GM10266 (cell line): ENCODE results near the gene AKAP7.

Experiments used
- DNase-seq: peaks from one replicate; pipeline ENCODE4 v3.0.0; 2012; ENCODE audit errors: extremely low spot score
- TF ChIP-seq, protein P1 (sequence below): IDR thresholded peaks from 2 replicates; pipeline ENCODE4 v1.5.1; 2012; ENCODE audit warnings: mild to moderate bottlenecking, low read depth; ENCODE audit not compliant: control insufficient read depth, insufficient read depth; ENCODE audit errors: missing control alignments

Gene AKAP7

DNA sequence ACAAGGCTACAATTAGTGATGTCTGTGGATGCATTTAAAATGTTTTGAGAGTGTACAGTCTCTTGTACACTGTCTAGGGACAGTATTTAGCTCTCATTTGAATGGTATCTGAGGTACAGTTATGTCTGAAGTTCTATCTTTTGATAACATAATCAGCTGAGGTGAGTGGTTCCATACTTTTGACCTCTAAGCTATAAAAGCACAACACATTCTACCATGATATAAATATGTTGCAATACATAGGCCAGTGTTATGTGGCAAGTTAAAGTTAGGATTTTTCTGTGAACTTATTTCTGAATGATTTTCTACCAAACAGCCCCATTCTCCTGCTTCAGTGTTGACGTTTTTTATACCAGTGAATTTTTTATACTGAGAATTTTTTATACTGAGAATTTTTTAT is 77.6 kb downstream of the AKAP7 start:
- no peak for DNase-seq
- TF ChIP-seq, protein P1, sequence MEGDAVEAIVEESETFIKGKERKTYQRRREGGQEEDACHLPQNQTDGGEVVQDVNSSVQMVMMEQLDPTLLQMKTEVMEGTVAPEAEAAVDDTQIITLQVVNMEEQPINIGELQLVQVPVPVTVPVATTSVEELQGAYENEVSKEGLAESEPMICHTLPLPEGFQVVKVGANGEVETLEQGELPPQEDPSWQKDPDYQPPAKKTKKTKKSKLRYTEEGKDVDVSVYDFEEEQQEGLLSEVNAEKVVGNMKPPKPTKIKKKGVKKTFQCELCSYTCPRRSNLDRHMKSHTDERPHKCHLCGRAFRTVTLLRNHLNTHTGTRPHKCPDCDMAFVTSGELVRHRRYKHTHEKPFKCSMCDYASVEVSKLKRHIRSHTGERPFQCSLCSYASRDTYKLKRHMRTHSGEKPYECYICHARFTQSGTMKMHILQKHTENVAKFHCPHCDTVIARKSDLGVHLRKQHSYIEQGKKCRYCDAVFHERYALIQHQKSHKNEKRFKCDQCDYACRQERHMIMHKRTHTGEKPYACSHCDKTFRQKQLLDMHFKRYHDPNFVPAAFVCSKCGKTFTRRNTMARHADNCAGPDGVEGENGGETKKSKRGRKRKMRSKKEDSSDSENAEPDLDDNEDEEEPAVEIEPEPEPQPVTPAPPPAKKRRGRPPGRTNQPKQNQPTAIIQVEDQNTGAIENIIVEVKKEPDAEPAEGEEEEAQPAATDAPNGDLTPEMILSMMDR = no peak

DNA sequence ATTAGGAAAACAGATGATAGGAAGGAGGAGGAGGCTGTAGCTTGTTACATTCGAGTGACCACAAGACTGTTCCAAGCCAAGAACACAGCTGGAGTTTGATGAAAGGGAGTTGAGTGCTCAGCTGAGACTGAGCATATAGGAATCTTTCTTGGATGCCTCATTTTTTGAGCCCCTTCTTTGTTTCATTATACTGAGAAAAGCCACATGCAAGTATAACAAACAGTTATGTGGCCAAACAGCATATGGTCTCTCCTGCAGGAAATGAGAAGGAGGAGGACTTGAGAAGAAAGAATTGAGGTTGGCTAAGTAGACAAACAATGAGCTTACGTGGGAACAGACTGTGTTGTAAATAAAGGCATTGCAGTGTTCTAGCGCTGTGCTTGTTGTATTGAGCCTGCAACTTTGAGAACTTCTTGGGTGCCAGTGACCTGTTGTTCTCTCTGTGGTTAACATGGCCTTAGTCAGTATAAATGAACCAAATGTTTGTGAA is 78.3 kb downstream of the AKAP7 start:
- no peak for DNase-seq
- TF ChIP-seq, protein P1 = no peak

DNA sequence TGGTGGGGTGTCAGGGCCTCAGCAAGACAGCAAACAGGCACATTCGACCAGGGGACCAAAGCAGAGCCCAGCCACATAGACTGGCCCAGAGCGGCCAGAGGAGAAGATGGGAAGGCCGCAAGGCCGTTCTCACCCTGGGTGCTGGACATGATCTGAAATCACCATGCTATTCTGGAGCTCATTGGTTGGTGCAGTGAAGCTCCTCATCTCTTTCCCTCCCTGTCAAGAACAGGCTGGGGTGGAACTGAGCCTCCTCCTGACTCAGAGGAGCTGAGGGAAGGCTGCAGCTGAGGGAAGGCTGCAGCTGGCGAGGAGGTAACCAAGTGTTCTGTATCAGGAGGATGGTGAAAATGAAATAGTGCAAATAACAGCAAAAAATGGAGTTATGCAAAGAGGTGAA is 80.0 kb downstream of the AKAP7 start:
- TF ChIP-seq, protein P1 = no peak
- no peak for DNase-seq

DNA sequence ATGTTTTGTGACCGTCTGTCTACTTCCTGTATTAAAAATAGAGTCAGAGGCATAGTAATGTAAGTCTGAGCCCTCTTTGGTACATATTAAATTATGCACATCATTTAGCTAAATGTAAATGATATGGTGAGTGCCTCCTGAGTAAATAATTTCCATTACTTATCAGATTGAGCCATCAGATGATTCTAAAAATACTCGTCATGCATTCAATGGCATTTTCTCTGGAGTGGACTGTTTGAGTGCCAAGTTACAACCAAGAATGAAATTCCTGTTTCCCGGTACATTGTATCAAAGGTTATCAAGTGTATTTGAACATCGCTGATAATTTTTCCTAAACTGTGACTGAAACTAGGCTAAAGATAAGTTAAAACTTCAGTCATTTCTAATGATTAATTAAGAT is 81.0 kb downstream of the AKAP7 start:
- TF ChIP-seq, protein P1 = no peak

DNA sequence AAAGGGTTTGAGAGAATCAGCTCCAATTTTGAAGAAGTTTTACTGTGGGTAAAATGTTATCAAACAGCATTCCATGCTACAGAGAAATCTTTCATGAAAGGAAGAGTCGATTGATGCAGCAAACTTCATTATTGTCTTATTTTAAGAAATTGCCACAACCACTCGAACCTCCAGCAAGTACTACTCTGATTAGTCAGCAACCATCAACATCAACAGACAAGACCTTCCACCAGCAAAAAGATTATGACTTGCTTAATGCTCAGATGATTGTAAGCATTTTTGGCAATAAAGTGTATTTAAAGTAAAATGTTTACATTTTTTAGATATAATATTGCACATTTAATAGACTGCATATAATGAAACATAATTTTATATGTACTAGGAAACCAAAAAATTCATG is 87.5 kb downstream of the AKAP7 start:
- no peak for DNase-seq
- TF ChIP-seq, protein P1 = no peak

More for the DNA sequence above, 81.0 kb downstream of the AKAP7 start:
- DNase-seq = no peak

DNA sequence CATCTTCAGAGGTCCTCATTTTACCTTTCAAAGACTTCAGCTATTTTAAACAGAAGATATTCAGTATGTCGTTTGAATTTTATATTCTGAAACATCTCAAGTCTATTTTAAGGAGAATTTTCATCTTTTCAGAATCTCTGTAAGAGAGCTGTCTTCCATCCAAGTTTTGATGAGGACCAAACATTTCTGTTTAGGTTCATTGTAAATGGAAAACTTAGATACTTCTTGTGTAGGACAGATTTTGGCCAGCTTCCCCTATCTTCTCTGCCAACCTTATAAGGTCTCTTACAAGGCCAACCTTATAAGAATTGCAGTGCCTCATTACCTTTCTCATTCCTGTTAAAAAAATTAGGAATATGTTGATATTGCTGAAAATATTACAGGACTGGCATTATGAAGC is 88.1 kb downstream of the AKAP7 start:
- TF ChIP-seq, protein P1 = no peak

DNA sequence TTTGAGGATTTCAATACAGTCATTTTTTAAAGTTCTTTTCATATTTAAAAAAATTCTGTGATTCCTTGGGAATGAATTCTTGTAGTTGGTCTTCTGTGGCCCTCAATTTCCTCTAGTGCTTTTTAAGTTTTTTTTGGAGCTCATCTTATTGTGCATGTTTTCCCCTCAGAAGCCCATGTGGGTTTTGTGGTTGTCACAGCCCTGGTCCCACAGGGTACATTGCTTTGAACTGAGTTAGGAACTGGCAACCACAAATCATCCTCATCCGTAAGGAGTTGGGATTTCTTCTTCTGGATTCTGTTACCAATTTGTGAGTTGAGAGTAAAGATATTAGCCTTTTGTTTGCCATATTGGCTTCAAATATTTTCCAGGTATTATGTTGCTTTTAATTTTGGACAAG is 89.9 kb downstream of the AKAP7 start:
- TF ChIP-seq, protein P1 = no peak
- no peak for DNase-seq

More for the DNA sequence above, 88.1 kb downstream of the AKAP7 start:
- DNase-seq = no peak
